GM06990 (cell line): ENCODE measurements around the gene PCID2.

Experiments
- DNase-seq: peaks from one replicate; pipeline ENCODE4 v3.0.0-alpha.2; 2011; ENCODE audit not compliant: insufficient read length; ENCODE audit errors: extremely low read depth
- H3K27me3 ChIP-seq: replicated peaks from 2 replicates; pipeline ENCODE4 v1.6.0; 2011; ENCODE audit warnings: low read length; ENCODE audit not compliant: control insufficient read depth, insufficient read depth
- H3K36me3 ChIP-seq: 2 replicates; pipeline ENCODE4 v1.5.1; 2011; ENCODE audit warnings: low read length; ENCODE audit not compliant: control insufficient read depth, insufficient read depth
- H3K4me3 ChIP-seq: replicated peaks from 2 replicates; pipeline ENCODE4 v1.5.1; 2011; ENCODE audit warnings: low read depth, mild to moderate bottlenecking, control low read depth, low read length
- CTCF ChIP-seq: IDR thresholded peaks from 2 replicates; pipeline ENCODE4 v1.5.1; 2011; ENCODE audit warnings: low read length, control low read depth, mild to moderate bottlenecking, inconsistent platforms; ENCODE audit not compliant: insufficient read depth, poor library complexity, severe bottlenecking

The PCID2 gene

GRCh38 chr13:113231306-113232207 lies 23.1 kb upstream of the PCID2 start:
- H3K4me3 ChIP-seq, result no peak overlapping the region
- no peak for TF ChIP-seq CTCF
- DNase-seq, result no peak
- H3K36me3 ChIP-seq, result peaks cover 15% of the 10 kb centered on the region
- H3K27me3 ChIP-seq, result no peaks in the 10 kb centered on the region

GRCh38 chr13:113229791-113230190 lies 21.3 kb upstream of the PCID2 start:
- Histone ChIP-seq H3K36me3 (peaks cover 14% of the 10 kb centered on the region), H3K4me3 (no peak overlapping the region), H3K27me3 (no peaks in the 10 kb centered on the region)
- DNase-seq, result no peak
- TF ChIP-seq CTCF, result no peak

- H3K36me3 ChIP-seq, result peaks cover 20% of the 10 kb centered on the region
- no peak for TF ChIP-seq CTCF
Measured at GRCh38 chr13:113229161-113229560, 20.7 kb upstream of the PCID2 start.

GRCh38 chr13:113226873-113227450 lies 18.5 kb upstream of the PCID2 start:
- no peak for TF ChIP-seq CTCF
- Histone ChIP-seq H3K4me3 (no peak overlapping the region), H3K27me3 (no peaks in the 10 kb centered on the region), H3K36me3 (peaks cover 28% of the 10 kb centered on the region)
- no peak for DNase-seq

More at GRCh38 chr13:113229161-113229560, 20.7 kb upstream of the PCID2 start:
- no peak overlapping the region for H3K4me3 ChIP-seq
- no peaks in the 10 kb centered on the region for H3K27me3 ChIP-seq
- DNase-seq, result no peak

- Histone ChIP-seq H3K27me3 (no peaks in the 10 kb centered on the region), H3K36me3 (peaks cover 30% of the 10 kb centered on the region), H3K4me3 (no peak overlapping the region)
- no peak for TF ChIP-seq CTCF
- DNase-seq, result no peak
Measured at GRCh38 chr13:113225515-113225914, 17.0 kb upstream of the PCID2 start.
